AG04450 (cell line): ENCODE results near the gene C10orf143. TPM values are rescaled to one million over a fixed set of nuclear protein-coding genes. Genes with fewer than 3 reads are reported as not detected.
A peak's percentile ranks its signal among the peaks of the same experiment; 100 is the strongest.
"Not testable (repeated sequence)": the region's sequence is repeated elsewhere in the genome, so short reads cannot be mapped to it uniquely, and the experiment has no call there.

Experiments used
- CTCF ChIA-PET: fragments of 300-600, 350-600 bp; formaldehyde crosslinking; extraction: SDS; loops from one replicate; lab custom pipeline; 2022; ENCODE audit warnings: antibody characterized with exemption, inconsistent platforms; lab: Charles Lee
- POLR2A ChIA-PET: fragments of 350-600 bp; formaldehyde crosslinking; extraction: SDS; loops from one replicate; lab custom pipeline; 2021; ENCODE audit warnings: antibody characterized with exemption, inconsistent platforms; lab: Yijun Ruan, JAX
- DNase-seq: peaks from one replicate; pipeline ENCODE4 v3.0.0-alpha.2; 2011; ENCODE audit warnings: low read depth, low spot score
- H3K27ac ChIP-seq: one replicate; pipeline ENCODE4 v1.5.1; 2012; ENCODE audit warnings: low read depth, low read length, control low read depth
- H3K27me3 ChIP-seq: one replicate; pipeline ENCODE4 v1.6.0; 2012; ENCODE audit warnings: low read length; ENCODE audit not compliant: control insufficient read depth, insufficient read depth
- H3K4me3 ChIP-seq: 2 replicates; pipeline ENCODE4 v1.5.1; 2011; ENCODE audit warnings: mild to moderate bottlenecking, low read depth, low read length, control low read depth
- H3K9me3 ChIP-seq: 2 replicates; pipeline ENCODE4 v1.5.1; 2012; ENCODE audit warnings: low read length; ENCODE audit not compliant: control insufficient read depth, insufficient read depth
- polyA plus RNA-seq: library from polyadenylated mRNA; depleted of rRNA; stranded (reverse); fragments of >200 nt; gene quantifications from 2 replicates; pipeline ENCODE4 v1.2.3, GENCODE V29; 2011
- TF ChIP-seq, protein P1 (sequence below): IDR thresholded peaks from 2 replicates; pipeline ENCODE4 v1.5.1; 2011; ENCODE audit warnings: low read depth, low read length, control low read depth, inconsistent platforms

C10orf143 gene
- polyA plus RNA-seq, 1 experiment: 1.9 TPM

GRCh38 chr10:130128922-130129321 is 18.3 kb upstream of the C10orf143 start:
- Histone ChIP-seq H3K27ac (no peak overlapping the region), H3K4me3 (no peak overlapping the region), H3K9me3 (no peaks in the 10 kb centered on the region; the same call in 1 of the 2 replicates), H3K27me3 (peaks cover 14% of the 10 kb centered on the region)
- ChIA-PET CTCF (interaction anchor here (0.6 to 2.6 kb wide), 12 partner anchors 9 to 1098 kb away, joined by 3 to 59 read pairs (median 4); partner anchors contain the start of gene C10orf143), POLR2A (interaction anchor here (2.5 kb wide), 1 partner anchor 18 kb away, joined by 11 read pairs; the partner anchor contains the start of gene C10orf143)
- TF ChIP-seq, protein P1, sequence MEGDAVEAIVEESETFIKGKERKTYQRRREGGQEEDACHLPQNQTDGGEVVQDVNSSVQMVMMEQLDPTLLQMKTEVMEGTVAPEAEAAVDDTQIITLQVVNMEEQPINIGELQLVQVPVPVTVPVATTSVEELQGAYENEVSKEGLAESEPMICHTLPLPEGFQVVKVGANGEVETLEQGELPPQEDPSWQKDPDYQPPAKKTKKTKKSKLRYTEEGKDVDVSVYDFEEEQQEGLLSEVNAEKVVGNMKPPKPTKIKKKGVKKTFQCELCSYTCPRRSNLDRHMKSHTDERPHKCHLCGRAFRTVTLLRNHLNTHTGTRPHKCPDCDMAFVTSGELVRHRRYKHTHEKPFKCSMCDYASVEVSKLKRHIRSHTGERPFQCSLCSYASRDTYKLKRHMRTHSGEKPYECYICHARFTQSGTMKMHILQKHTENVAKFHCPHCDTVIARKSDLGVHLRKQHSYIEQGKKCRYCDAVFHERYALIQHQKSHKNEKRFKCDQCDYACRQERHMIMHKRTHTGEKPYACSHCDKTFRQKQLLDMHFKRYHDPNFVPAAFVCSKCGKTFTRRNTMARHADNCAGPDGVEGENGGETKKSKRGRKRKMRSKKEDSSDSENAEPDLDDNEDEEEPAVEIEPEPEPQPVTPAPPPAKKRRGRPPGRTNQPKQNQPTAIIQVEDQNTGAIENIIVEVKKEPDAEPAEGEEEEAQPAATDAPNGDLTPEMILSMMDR: no peak
- no peak for DNase-seq

- POLR2A ChIA-PET: interaction anchor here (2.5 kb wide), 1 partner anchor 18 kb away, joined by 11 read pairs; the partner anchor contains the start of gene C10orf143
- Histone ChIP-seq H3K4me3 (no peak overlapping the region), H3K9me3 (no peaks in the 10 kb centered on the region; the same call in 1 of the 2 replicates), H3K27ac (no peak overlapping the region), H3K27me3 (peaks cover 14% of the 10 kb centered on the region)
- CTCF ChIA-PET: interaction anchor here (0.5 to 2.6 kb wide), 21 partner anchors 8 to 1895 kb away, joined by 3 to 59 read pairs (median 4); partner anchors contain the start of genes C10orf143 and GLRX3
- TF ChIP-seq, protein P1: no peak
- DNase-seq: no peak
These were observed 17.6 kb upstream of the C10orf143 start for GRCh38 chr10:130128062-130128781.

- ChIA-PET CTCF (interaction anchor here (0.5 to 2.6 kb wide), 25 partner anchors 9 to 1895 kb away, joined by 3 to 59 read pairs (median 4); partner anchors contain the start of genes C10orf143 and GLRX3), POLR2A (interaction anchor here (0.7 to 2.5 kb wide), 2 partner anchors 10 to 17 kb away, joined by 3 to 11 read pairs; partner anchors contain the start of gene C10orf143)
- Histone ChIP-seq H3K27ac (peak overlapping the region; percentile 11), H3K9me3 (no peaks in the 10 kb centered on the region; the same call in 1 of the 2 replicates), H3K4me3 (no peak overlapping the region), H3K27me3 (peaks cover 14% of the 10 kb centered on the region)
- DNase-seq: peak; percentile 33
- TF ChIP-seq, protein P1: peak; percentile 98
These were observed 16.9 kb upstream of the C10orf143 start for GRCh38 chr10:130127364-130128061.

- Histone ChIP-seq H3K4me3 (no peak overlapping the region), H3K27ac (no peak overlapping the region), H3K27me3 (no peaks in the 10 kb centered on the region), H3K9me3 (no peaks in the 10 kb centered on the region; the same call in 1 of the 2 replicates)
- ChIA-PET CTCF (interaction anchor here (2.4 kb wide), 1 partner anchor 12 kb away, joined by 12 read pairs; no protein-coding TSS in a partner anchor), POLR2A (no interaction called here)
- TF ChIP-seq, protein P1: no peak
- DNase-seq: no peak
These were observed 11.0 kb upstream of the C10orf143 start for GRCh38 chr10:130121486-130122079.

DNA sequence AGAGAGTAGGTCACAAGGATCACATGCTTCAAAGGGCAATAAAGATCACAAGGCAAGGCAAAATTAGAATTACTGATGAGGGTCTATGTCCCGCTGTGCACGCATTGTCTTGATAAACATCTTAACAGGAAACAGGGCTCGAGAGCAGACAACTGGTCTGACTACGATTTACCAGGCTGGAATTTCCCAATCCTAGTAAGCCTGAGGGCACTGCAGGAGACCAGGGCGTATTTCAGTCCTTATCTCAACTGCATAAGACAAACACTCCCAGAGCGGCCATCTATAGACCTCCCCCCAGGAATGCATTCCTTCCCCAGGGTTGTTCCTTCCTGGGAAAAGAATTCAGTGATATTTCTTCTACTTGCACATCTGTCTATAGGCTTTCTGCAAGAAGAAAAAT is 6.9 kb upstream of the C10orf143 start:
- H3K27ac ChIP-seq, POLR2A ChIA-PET, DNase-seq, H3K27me3 ChIP-seq, H3K4me3 ChIP-seq, H3K9me3 ChIP-seq: not testable (repeated sequence)
- CTCF ChIA-PET: interaction anchor here (2.2 kb wide), 1 partner anchor 10 kb away, joined by 14 read pairs; no protein-coding TSS in a partner anchor

GRCh38 chr10:130116942-130117341 is 6.3 kb upstream of the C10orf143 start:
- DNase-seq, H3K4me3 ChIP-seq, POLR2A ChIA-PET, H3K9me3 ChIP-seq, H3K27ac ChIP-seq, H3K27me3 ChIP-seq: not testable (repeated sequence)
- CTCF ChIA-PET: interaction anchor here (0.7 to 2.2 kb wide), 2 partner anchors 11 to 14 kb away, joined by 3 to 14 read pairs; no protein-coding TSS in a partner anchor
